AG09309 (cell line): ENCODE results near the gene NALCN.

Source experiments
- DNase-seq: peaks from one replicate; pipeline ENCODE4 v3.0.0-alpha.2; 2010; ENCODE audit warnings: low read depth
- H3K4me3 ChIP-seq: 2 replicates; pipeline ENCODE4 v1.5.1; 2011; ENCODE audit warnings: mild to moderate bottlenecking, low read depth, low read length, moderate library complexity; ENCODE audit not compliant: control insufficient read depth
- CTCF ChIP-seq: IDR thresholded peaks from 2 replicates; pipeline ENCODE4 v1.5.1; 2011; ENCODE audit warnings: mild to moderate bottlenecking, low read depth, low read length, inconsistent platforms; ENCODE audit not compliant: insufficient read depth, control insufficient read depth; ENCODE audit errors: missing control alignments

Gene NALCN

GRCh38 chr13:101452519-101453485, 36.5 kb upstream of the NALCN start, which contains the start of gene ITGBL1:
ITGBL1 (plus strand) TSS chr13:101452675; CDS start chr13:101452834, 159 bp downstream.
- H3K4me3 ChIP-seq, result peak within 1 kb of the TSS; percentile 86
- TF ChIP-seq CTCF, result peak; percentile 1
- no peak for DNase-seq

GRCh38 chr13:101451641-101452040, 35.3 kb upstream of the NALCN start:
- DNase-seq, result no peak
- TF ChIP-seq CTCF, result no peak
- no peak overlapping the region for H3K4me3 ChIP-seq

GRCh38 chr13:101450749-101451130, 34.4 kb upstream of the NALCN start:
- DNase-seq, result no peak
- TF ChIP-seq CTCF, result no peak
- H3K4me3 ChIP-seq, result no peak overlapping the region

GRCh38 chr13:101449790-101450748, 33.8 kb upstream of the NALCN start:
- TF ChIP-seq CTCF, result no peak
- H3K4me3 ChIP-seq, result no peak overlapping the region
- peak; percentile 69 for DNase-seq

- no peak for TF ChIP-seq CTCF
- no peak overlapping the region for H3K4me3 ChIP-seq
- no peak for DNase-seq
Observed at GRCh38 chr13:101447852-101448251, 31.5 kb upstream of the NALCN start.

GRCh38 chr13:101434486-101434885, 18.2 kb upstream of the NALCN start:
- DNase-seq, result no peak
- H3K4me3 ChIP-seq, result no peak overlapping the region
- no peak for TF ChIP-seq CTCF
